HL-60/S4 treated with phorbol 12-myristate 13-acetate at 8.2 ng/mL for 4 days and 3 days (cell line): ENCODE measurements around the gene CDRT4.

Experiments
- in situ Hi-C: fragments of 300-500 bp; cut with MboI; formaldehyde crosslinking; loops from 2 replicates; pipeline ENCODE4 v1.15.0; 2022; ENCODE audit warnings: low sequenced_read_pairs

The CDRT4 gene

GRCh38 chr17:15494821-15495220, 27.4 kb upstream of the CDRT4 start:
- in situ Hi-C loops: no loop called here

- in situ Hi-C loops: no loop called here
These were observed 26.2 kb upstream of the CDRT4 start for GRCh38 chr17:15493693-15494035.

- in situ Hi-C loops: no loop called here
These were observed 25.6 kb upstream of the CDRT4 start for GRCh38 chr17:15492791-15493692.

- in situ Hi-C loops: no loop called here
These were observed 24.8 kb upstream of the CDRT4 start for GRCh38 chr17:15492186-15492585.

- in situ Hi-C loops: no loop called here
These were observed 23.3 kb upstream of the CDRT4 start for GRCh38 chr17:15490634-15491261.

- in situ Hi-C loops: no loop called here
These were observed 21.1 kb upstream of the CDRT4 start for GRCh38 chr17:15488557-15488956.

- in situ Hi-C loops: no loop called here
These were observed 17.6 kb upstream of the CDRT4 start for GRCh38 chr17:15485045-15485444.

GRCh38 chr17:15483431-15483830, 16.0 kb upstream of the CDRT4 start:
- in situ Hi-C loops: no loop called here

GRCh38 chr17:15482476-15482875, 15.1 kb upstream of the CDRT4 start:
- in situ Hi-C loops: no loop called here

- in situ Hi-C loops: no loop called here
These were observed 14.1 kb upstream of the CDRT4 start for GRCh38 chr17:15481481-15481880.

- in situ Hi-C loops: no loop called here
These were observed 12.8 kb upstream of the CDRT4 start for GRCh38 chr17:15480204-15480603.

GRCh38 chr17:15479703-15480102, 12.3 kb upstream of the CDRT4 start:
- in situ Hi-C loops: no loop called here

GRCh38 chr17:15478845-15479244, 11.4 kb upstream of the CDRT4 start:
- in situ Hi-C loops: no loop called here

GRCh38 chr17:15475631-15476354, 8.4 kb upstream of the CDRT4 start:
- in situ Hi-C loops: no loop called here

GRCh38 chr17:15472891-15473290, 5.5 kb upstream of the CDRT4 start:
- in situ Hi-C loops: no loop called here

- in situ Hi-C loops: no loop called here
These were observed 3.1 kb upstream of the CDRT4 start for GRCh38 chr17:15470536-15470935.

GRCh38 chr17:15469260-15469659, 1.8 kb upstream of the CDRT4 start:
- in situ Hi-C loops: no loop called here

- in situ Hi-C loops: no loop called here
These were observed 705 bp upstream of the CDRT4 start for GRCh38 chr17:15468126-15468525.

GRCh38 chr17:15466131-15466530, 1.3 kb downstream of the CDRT4 start:
- in situ Hi-C loops: no loop called here

- in situ Hi-C loops: no loop called here
These were observed 2.2 kb downstream of the CDRT4 start for GRCh38 chr17:15465045-15465701.

- in situ Hi-C loops: no loop called here
These were observed 3.0 kb downstream of the CDRT4 start for GRCh38 chr17:15464231-15464985.
